ENCODE data around the gene XXYLT1.

GRCh38 chr3:195052939-195053338 is 218.0 kb downstream of the XXYLT1 start:
- TF ChIP-seq CSDC2 (CRISPR knock-in tag; IDR thresholded peaks at IDR 0.05) (no peak), PATZ1 (CRISPR knock-in tag; IDR thresholded peaks at IDR 0.05; ENCODE audit: borderline replicate concordance) (no peak), ZFP3 (CRISPR knock-in tag; IDR thresholded peaks at IDR 0.05) (no peak), ESRRG (CRISPR knock-in tag; IDR thresholded peaks at IDR 0.05) (no peak), ZFP30 (CRISPR knock-in tag; IDR thresholded peaks at IDR 0.05) (no peak), RARB (CRISPR knock-in tag; IDR thresholded peaks at IDR 0.05) (no peak), TSHZ2 (CRISPR knock-in tag; IDR thresholded peaks at IDR 0.05) (no peak), ISL1 (CRISPR knock-in tag; IDR thresholded peaks at IDR 0.05) (no peak), GLIS3 (CRISPR knock-in tag; IDR thresholded peaks at IDR 0.05) (no peak), CREB5 (CRISPR knock-in tag; IDR thresholded peaks at IDR 0.05; ENCODE audit: low read depth) (no peak), CSRNP3 (CRISPR knock-in tag; IDR thresholded peaks at IDR 0.05) (no peak)
